Measurements from ENCODE around the gene FBF1.
A peak's percentile ranks its signal among the peaks of the same experiment; 100 is the strongest.

The FBF1 gene

GRCh38 chr17:75885431-75885830 is 55.4 kb downstream of the FBF1 start:
- Histone ChIP-seq H4K20me1 (ENCODE audit: insufficient read depth, low read length) (no peaks in the 10 kb centered on the region), H3K9me3 (ENCODE audit: insufficient read depth, low read length) (no peaks in the 10 kb centered on the region), H3K9ac (ENCODE audit: low read length) (no peak overlapping the region), H3K4me3 (ENCODE audit: low read length) (no peak overlapping the region), H3K27me3 (ENCODE audit: low read depth, low read length) (peaks cover 14% of the 10 kb centered on the region), H2AFZ (ENCODE audit: low read depth, low read length) (no peak overlapping the region), H3K27ac (ENCODE audit: low read length) (no peak overlapping the region), H3K36me3 (replicated peaks; ENCODE audit: low read depth, low read length) (peaks cover 6% of the 10 kb centered on the region), H3K4me1 (ENCODE audit: low read length) (no peaks in the 10 kb centered on the region), H3K4me2 (ENCODE audit: low read length) (no peak overlapping the region), H3K79me2 (ENCODE audit: low read length) (no peaks in the 10 kb centered on the region)
- TF ChIP-seq CTCF (IDR thresholded peaks at IDR 0.05; ENCODE audit: low read depth, low read length) (no peak), EZH2phosphoT487 (IDR thresholded peaks at IDR 0.05; ENCODE audit: low read depth) (no peak)

DNA sequence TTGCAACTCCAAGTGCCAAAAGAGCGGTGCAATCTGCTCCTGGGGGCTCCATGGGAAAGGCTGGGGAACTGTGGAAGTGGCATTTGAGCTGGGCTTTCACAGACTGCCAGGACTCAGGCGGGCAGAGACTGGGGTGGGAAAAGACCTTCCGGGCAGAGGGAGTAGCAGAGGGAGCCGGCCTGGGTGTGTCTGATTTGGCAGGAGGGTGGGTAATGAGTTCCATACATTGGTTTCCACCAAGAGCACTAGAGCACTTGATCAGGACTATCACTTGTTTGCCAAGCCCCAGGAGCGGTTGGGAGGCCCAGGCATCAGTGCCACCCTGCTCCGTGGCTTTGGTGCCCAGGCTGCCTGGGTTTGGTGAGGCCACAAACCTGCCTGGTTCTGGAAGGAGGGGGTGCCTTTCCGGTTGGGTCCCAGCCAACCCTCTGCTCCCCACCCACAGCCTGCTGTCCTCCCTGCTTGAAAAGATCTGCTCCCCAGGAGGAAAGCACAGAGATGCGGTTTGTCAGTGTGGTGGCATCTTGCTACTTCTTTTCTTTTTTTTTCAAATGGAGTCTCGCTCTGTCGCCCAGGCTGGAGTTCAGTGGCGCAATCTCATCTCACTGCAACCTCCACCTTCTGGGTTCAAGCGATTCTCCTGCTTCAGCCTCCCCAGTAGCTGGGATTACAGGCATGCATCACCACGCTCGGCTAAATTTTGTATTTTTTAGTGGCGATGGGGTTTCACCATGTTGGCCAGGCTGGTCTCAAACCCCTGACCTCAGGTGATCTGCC is 59.0 kb downstream of the FBF1 start:
- Histone ChIP-seq H4K20me1 (ENCODE audit: insufficient read depth, low read length) (no peaks in the 10 kb centered on the region), H3K9me3 (ENCODE audit: insufficient read depth, low read length) (no peaks in the 10 kb centered on the region), H3K4me1 (ENCODE audit: low read length) (peaks cover 7% of the 10 kb centered on the region; the same call in 1 of the 2 replicates), H3K27ac (ENCODE audit: low read length) (no peak overlapping the region), H3K27me3 (ENCODE audit: low read depth, low read length) (peaks cover 16% of the 10 kb centered on the region), H3K36me3 (replicated peaks; ENCODE audit: low read depth, low read length) (peaks cover 2% of the 10 kb centered on the region), H3K4me2 (ENCODE audit: low read length) (no peak overlapping the region), H2AFZ (ENCODE audit: low read depth, low read length) (no peak overlapping the region), H3K79me2 (ENCODE audit: low read length) (no peaks in the 10 kb centered on the region), H3K9ac (ENCODE audit: low read length) (no peak overlapping the region), H3K4me3 (ENCODE audit: low read length) (no peak overlapping the region)
- TF ChIP-seq CTCF (IDR thresholded peaks at IDR 0.05; ENCODE audit: low read depth, low read length) (no peak), EZH2phosphoT487 (IDR thresholded peaks at IDR 0.05; ENCODE audit: low read depth) (no peak)

DNA sequence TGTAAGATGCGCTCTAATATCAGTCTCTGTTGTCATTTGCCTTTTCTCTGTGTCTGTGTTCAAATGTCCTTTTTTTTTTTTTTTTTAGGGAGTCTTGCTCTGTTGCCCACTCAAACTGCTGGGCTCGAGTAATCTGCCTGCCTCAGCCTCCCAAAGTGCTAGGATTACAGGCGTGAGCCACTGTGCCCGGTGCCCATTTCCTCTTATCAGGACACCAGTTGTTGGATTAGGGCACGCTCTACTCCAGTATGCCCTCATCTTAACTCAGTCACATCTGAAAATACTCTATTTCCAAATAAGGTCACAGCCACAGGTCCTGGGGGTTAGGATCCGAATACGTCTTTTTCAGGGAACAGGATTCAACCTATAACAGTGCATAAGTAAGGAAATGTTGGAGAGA is 60.6 kb downstream of the FBF1 start:
- no peak for TF ChIP-seq CTCF (IDR thresholded peaks at IDR 0.05; ENCODE audit: low read depth, low read length)
- H3K27ac ChIP-seq (ENCODE audit: low read length): no peak overlapping the region
- H3K79me2 ChIP-seq (ENCODE audit: low read length): no peaks in the 10 kb centered on the region
- no peak overlapping the region for H3K9ac ChIP-seq (ENCODE audit: low read length)
- H3K36me3 ChIP-seq (replicated peaks; ENCODE audit: low read depth, low read length): no peaks in the 10 kb centered on the region
- H2AFZ ChIP-seq (ENCODE audit: low read depth, low read length): no peak overlapping the region
- H3K4me1 ChIP-seq (ENCODE audit: low read length): peaks cover 20% of the 10 kb centered on the region
- H3K4me3 ChIP-seq (ENCODE audit: low read length): no peak overlapping the region
- no peaks in the 10 kb centered on the region for H4K20me1 ChIP-seq (ENCODE audit: insufficient read depth, low read length)
- H3K27me3 ChIP-seq (ENCODE audit: low read depth, low read length): peaks cover 16% of the 10 kb centered on the region
- H3K4me2 ChIP-seq (ENCODE audit: low read length): no peak overlapping the region
- no peaks in the 10 kb centered on the region for H3K9me3 ChIP-seq (ENCODE audit: insufficient read depth, low read length)

- H3K4me2 ChIP-seq (ENCODE audit: low read length): peak within 1 kb of the TSS; percentile 88
- H3K9me3 ChIP-seq (ENCODE audit: insufficient read depth, low read length): no peaks in the 10 kb centered on the region
- TF ChIP-seq EZH2phosphoT487 (IDR thresholded peaks at IDR 0.05; ENCODE audit: low read depth) (no peak), CTCF (IDR thresholded peaks at IDR 0.05; ENCODE audit: low read depth, low read length) (no peak)
- peaks cover 20% of the 10 kb centered on the region for H3K4me1 ChIP-seq (ENCODE audit: low read length)
- peak within 1 kb of the TSS; percentile 84 for H2AFZ ChIP-seq (ENCODE audit: low read depth, low read length)
- peak within 1 kb of the TSS; percentile 92 for H3K4me3 ChIP-seq (ENCODE audit: low read length)
- peaks cover 16% of the 10 kb centered on the region for H3K27me3 ChIP-seq (ENCODE audit: low read depth, low read length)
- H4K20me1 ChIP-seq (ENCODE audit: insufficient read depth, low read length): no peaks in the 10 kb centered on the region
- no peaks in the 10 kb centered on the region for H3K36me3 ChIP-seq (replicated peaks; ENCODE audit: low read depth, low read length)
- peak within 1 kb of the TSS; percentile 67 for H3K27ac ChIP-seq (ENCODE audit: low read length)
- no peaks in the 10 kb centered on the region for H3K79me2 ChIP-seq (ENCODE audit: low read length)
- peak within 1 kb of the TSS; percentile 87 for H3K9ac ChIP-seq (ENCODE audit: low read length)
These were observed 62.5 kb downstream of the FBF1 start, which contains the start of gene TRIM47 for GRCh38 chr17:75878174-75878998. Gene TRIM47 (minus strand): TSS chr17:75878581. CDS start chr17:75878548, 33 bp downstream.

All from OCI-LY3 (cell line).